ENCODE results near the gene SLC5A10.

The SLC5A10 gene

GRCh38 chr17:18985475-18985874, 33.5 kb downstream of the SLC5A10 start:
- DNase-seq (ENCODE audit: low read depth in 2 of 2), result no peak

DNA sequence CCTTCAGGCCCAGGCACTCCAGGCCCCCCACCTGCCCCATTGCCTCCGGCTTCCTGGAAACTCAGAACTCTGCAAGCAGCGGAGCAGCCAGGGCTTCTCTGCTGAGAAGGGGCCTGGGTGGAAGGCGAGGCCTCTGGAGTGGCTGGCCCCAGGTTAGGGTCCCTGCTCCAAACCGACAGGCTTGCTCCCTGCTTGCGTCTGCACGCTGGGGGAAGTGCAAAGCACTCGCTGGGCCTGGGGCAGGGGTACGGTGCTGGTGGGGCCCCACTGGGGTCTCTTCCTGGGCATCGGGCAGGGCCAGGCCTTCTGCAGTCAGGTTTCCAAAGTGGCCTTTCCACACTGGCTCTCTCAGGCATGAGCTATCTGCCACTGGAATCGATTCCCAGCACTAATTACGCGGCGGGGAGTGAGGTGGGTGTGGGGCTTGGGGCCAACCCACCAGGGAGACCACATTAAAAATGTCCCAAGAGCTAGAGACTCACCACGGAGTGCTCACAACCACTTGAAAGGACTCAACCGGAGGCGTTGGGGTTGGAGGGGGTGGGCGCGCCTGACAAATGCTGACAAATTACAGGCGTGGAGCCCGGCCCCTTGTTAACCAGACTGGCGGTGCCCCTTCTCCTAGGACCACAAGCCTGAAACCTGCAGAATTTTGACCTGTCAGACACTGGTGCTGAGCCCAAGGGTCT, 34.7 kb downstream of the SLC5A10 start:
- DNase-seq (ENCODE audit: low read depth in 2 of 2), result no peak

- DNase-seq (ENCODE audit: low read depth in 2 of 2), result no peak
These were observed 35.3 kb downstream of the SLC5A10 start for GRCh38 chr17:18987230-18987610.

DNA sequence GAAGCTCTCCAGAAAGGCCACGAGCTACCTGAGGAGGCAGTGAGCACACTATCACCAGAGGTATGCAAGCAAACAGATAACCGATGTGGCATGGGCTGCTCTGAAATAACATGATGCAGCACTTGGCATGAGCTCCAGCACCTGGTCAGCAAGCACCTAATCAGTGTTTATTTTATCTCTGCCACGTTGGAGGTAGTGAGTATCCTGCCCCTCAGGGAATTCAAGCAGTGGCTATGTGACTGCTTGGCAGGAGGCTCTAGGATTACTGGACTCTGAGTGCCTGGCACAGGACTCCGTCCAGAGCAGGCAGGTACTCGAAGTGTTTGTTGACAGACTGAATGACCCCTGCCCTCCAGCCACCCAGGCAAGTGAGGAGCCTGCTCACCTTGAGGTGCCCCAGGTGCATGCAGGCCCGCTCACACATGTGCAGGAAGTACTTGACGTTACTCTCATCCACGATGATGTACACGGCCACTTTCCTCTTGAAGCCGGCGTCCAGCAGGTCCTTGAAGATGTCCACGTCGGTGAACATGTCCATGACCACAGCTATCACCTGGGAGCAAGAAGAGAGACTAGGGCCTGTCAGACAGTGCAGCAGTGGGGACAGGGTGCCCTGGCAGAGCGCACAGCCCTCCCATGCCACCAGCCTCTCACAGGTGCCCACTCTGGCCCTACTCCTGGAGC, 36.0 kb downstream of the SLC5A10 start:
- DNase-seq (ENCODE audit: low read depth in 2 of 2), result no peak

DNA sequence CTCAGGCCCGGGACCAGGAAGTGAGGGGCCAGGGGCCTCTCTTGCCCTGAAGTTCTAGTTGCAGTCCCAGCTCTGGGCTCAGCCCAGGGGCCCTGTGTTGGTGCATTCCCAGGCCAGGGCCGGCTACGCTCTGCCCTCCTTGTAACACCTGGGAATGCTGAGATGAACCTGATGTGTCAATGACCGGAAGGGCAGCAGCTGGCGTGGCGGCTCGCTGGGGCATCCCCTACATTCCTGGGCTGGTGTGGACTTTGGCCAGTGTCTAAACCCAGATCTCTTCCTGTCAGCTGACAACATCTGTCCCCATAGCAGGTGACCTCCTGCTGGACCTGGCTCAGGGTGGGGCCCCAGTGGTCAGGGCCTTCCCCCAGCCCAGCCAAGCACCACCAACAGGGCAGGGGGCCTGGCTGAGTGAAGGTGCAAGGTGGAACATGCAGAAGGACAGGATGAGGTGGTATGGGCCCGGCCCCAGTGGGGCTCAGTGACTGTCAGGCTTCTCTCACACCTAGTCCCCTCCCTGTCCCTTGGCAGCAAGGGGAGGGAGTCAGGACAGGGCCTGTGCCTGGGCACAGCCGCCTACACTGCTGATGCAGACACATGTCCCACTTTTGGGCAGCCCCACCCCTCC, 36.7 kb downstream of the SLC5A10 start:
- DNase-seq (ENCODE audit: low read depth in 2 of 2), result no peak

GRCh38 chr17:18990331-18990730, 38.4 kb downstream of the SLC5A10 start:
- DNase-seq (ENCODE audit: low read depth in 2 of 2), result no peak

DNA sequence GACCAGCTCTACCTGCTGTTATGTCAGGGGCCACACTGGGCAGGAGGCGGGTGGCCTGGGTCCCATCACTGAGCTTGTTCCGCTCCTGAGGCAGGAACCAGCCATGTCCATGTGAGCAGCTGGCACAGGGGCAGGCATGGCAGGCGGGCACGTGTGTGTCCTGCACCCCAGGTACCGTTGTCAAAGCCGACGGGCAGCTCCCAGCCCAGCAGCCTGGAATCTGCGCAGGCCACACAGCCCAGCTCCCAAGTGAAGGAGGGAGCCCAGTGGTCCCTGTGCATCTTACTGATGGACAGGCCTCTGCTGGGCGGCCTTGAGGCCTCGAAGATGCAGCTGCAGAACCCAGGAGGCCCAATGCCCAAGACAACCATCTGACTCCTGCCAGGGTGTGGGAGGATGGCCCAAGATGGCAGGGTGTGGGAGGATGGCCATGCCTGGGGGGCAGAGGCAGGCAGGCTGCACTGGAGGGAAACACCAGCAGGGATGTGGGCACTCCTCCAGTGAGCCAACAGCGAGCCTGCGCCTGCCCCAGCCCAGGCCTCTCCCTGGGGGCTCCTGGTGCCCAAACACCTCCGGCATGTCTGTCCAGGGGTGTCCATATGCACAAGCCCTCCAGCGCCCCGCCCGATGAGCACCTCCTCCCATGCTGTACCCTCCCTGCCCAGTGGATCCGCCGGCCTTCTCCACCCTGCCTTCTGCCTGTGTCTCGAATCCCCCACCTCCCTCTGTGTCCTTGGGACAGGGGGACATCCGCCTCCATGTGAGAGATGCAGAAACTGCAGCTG, 39.8 kb downstream of the SLC5A10 start:
- no peak for DNase-seq (ENCODE audit: low read depth in 2 of 2)

GRCh38 chr17:18992454-18993130, 40.6 kb downstream of the SLC5A10 start:
- no peak for DNase-seq (ENCODE audit: low read depth in 2 of 2)

- DNase-seq (ENCODE audit: low read depth in 2 of 2), result no peak
These were observed 42.1 kb downstream of the SLC5A10 start for GRCh38 chr17:18993905-18994526.

- no peak for DNase-seq (ENCODE audit: low read depth in 2 of 2)
These were observed 42.7 kb downstream of the SLC5A10 start for GRCh38 chr17:18994631-18995030.

DNA sequence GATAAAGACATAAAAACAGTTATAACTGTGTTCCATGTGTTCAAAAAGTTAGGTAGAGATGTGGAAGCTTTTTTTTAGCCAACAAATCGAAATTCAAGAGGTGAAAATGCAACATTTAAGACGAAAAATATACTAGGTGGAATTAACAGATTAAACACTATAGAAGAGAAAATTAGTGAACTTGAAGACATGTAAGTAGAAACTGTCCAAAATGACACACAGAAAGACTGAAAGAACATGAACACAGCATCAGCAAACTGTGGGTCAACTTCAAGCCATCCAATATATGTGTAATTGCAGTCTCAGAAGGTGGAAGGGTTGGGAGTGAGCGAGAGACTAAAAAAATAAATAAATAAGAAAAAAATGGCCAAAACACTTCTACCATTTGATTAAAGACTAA, 43.3 kb downstream of the SLC5A10 start:
- no peak for DNase-seq (ENCODE audit: low read depth in 2 of 2)

GRCh38 chr17:18996458-18996857, 44.5 kb downstream of the SLC5A10 start:
- no peak for DNase-seq (ENCODE audit: low read depth in 2 of 2)

DNA sequence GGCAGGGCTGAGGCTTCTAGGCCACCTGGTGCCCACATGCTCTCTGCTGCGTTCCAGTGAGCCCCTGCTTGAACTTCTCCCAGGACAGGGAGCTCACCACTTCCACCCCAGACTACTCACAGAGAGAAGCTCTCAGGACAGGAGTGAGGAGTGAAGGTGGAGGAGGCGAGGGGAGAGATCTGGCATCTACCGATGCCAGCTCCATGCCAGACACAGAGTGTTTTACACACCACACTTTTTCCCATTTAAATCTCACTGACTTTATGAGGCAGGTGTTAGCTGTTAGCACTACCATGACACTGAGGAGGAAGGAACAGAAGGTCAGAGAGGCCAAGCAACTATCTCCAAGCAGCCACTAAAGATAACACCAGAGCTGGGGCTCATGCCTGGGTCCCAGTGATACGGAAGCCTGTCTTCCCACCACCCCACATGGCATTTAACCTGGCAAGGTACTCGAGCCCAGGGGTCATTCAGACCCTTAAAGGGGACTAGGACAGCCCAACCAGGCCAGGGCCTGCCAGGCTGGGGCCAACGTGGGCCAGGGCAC, 45.8 kb downstream of the SLC5A10 start:
- no peak for DNase-seq (ENCODE audit: low read depth in 2 of 2)

- DNase-seq (ENCODE audit: low read depth in 2 of 2), result no peak
These were observed 47.4 kb downstream of the SLC5A10 start for GRCh38 chr17:18999394-18999793.

DNA sequence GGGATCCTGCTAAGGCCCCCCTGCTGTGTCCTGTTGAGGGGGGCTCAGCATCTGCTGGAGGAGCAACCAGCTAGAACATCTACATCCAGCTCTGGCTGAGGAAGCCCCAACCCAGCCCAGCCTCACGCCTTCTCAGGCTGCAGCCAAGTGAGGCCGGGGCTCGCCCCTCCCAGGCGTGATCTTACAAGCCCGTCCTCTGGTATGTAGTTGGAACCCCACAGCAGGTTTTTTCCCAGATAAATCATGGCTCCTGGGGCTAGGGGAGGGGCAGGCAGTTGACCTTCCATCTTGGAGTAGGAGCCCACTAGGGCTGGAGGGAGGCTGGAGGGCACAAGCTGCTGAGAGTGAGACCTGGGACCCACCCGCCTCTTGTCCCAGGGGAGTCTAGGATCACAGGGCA, 47.9 kb downstream of the SLC5A10 start:
- no peak for DNase-seq (ENCODE audit: low read depth in 2 of 2)

- no peak for DNase-seq (ENCODE audit: low read depth in 2 of 2)
These were observed 48.8 kb downstream of the SLC5A10 start for GRCh38 chr17:19000531-19001325.

GRCh38 chr17:19001907-19002590, 50.1 kb downstream of the SLC5A10 start:
- DNase-seq (ENCODE audit: low read depth in 2 of 2), result no peak

GRCh38 chr17:19002805-19003542, 51.0 kb downstream of the SLC5A10 start:
- DNase-seq (ENCODE audit: low read depth in 2 of 2), result no peak
